SK-N-SH (cell line): ENCODE results near the gene TAMM41. TPM values are rescaled to one million over a fixed set of nuclear protein-coding genes. Genes with fewer than 3 reads are reported as not detected.

ENCODE experiments used
- CTCF ChIA-PET: fragments of 300-600, 350-600 bp; formaldehyde crosslinking; extraction: SDS; loops from one replicate; lab custom pipeline; 2021; lab: Yijun Ruan, JAX
- POLR2A ChIA-PET: fragments of 350-600 bp; sonication (Branson Sonifier 250); formaldehyde crosslinking; extraction: SDS; loops from one replicate; lab custom pipeline; 2020; ENCODE audit warnings: antibody characterized with exemption, inconsistent platforms; lab: Yijun Ruan, JAX
- DNase-seq: peaks from one replicate; pipeline ENCODE4 v3.0.0; 2012
- H2AFZ ChIP-seq: fragments of 200-600 bp; sonication (generic); 2 replicates; pipeline ENCODE4 v1.8.1; 2016; ENCODE audit warnings: antibody characterized with exemption, mild to moderate bottlenecking, low read depth
- H3F3A ChIP-seq: fragments of 200-600 bp; sonication (generic); replicated peaks from 2 replicates; pipeline ENCODE3; 2016; ENCODE audit warnings: antibody characterized with exemption, mild to moderate bottlenecking; ENCODE audit not compliant: insufficient read depth
- H3K27ac ChIP-seq, 2 experiments: fragments of 200-500 bp in 1 of 2; fragments of 200-600 bp in 1 of 2; sonication (Bioruptor generic) in 1 of 2; sonication (generic), shearing (Covaris generic) in 1 of 2; 2 replicates each; pipeline versions ENCODE4 v1.5.1 to v1.6.1; 2014 to 2016; ENCODE audit warnings: low read depth in 2 of 2, inconsistent platforms in 1 of 2, low read length in 1 of 2, mild to moderate bottlenecking in 1 of 2, mixed read lengths in 1 of 2
- H3K27me3 ChIP-seq: fragments of 200-600 bp; sonication (generic), shearing (Covaris generic); 2 replicates; pipeline ENCODE4 v1.6.1; 2016; ENCODE audit warnings: mixed run types; ENCODE audit not compliant: insufficient read depth
- H3K36me3 ChIP-seq, 2 experiments: fragments of 200-500 bp in 1 of 2; fragments of 200-600 bp in 1 of 2; sonication (Bioruptor generic) in 1 of 2; sonication (generic) in 1 of 2; replicated peaks in 1 of 2; 2 replicates each; pipeline versions ENCODE3 to v1.5.1; 2014 to 2016; ENCODE audit warnings: low read length in 1 of 2, mild to moderate bottlenecking in 1 of 2; ENCODE audit not compliant: insufficient read depth in 2 of 2, control insufficient read depth in 1 of 2
- H3K4me1 ChIP-seq, 2 experiments: fragments of 200-500 bp in 1 of 2; fragments of 200-600 bp in 1 of 2; sonication (Bioruptor generic) in 1 of 2; sonication (generic), shearing (Covaris generic) in 1 of 2; 2 replicates each; pipeline versions ENCODE4 v1.5.1 to v1.6.1; 2014 to 2016; ENCODE audit warnings: low read depth in 1 of 2, low read length in 1 of 2, mixed run types in 1 of 2; ENCODE audit not compliant: insufficient read depth in 2 of 2, control insufficient read depth in 1 of 2
- H3K4me2 ChIP-seq: fragments of 200-600 bp; sonication (generic), shearing (Covaris generic); 2 replicates; pipeline ENCODE4 v1.6.1; 2017; ENCODE audit warnings: mixed run types
- H3K4me3 ChIP-seq, 2 experiments: fragments of 200-500 bp in 1 of 2; fragments of 200-600 bp in 1 of 2; sonication (Bioruptor generic) in 1 of 2; sonication (generic), shearing (Covaris generic) in 1 of 2; 2 replicates each; pipeline versions ENCODE4 v1.5.1 to v1.8.1; 2014 to 2016; ENCODE audit warnings: low read depth in 2 of 2, inconsistent platforms in 1 of 2, low read length in 1 of 2, mild to moderate bottlenecking in 1 of 2, mixed read lengths in 1 of 2, moderate library complexity in 1 of 2
- H3K79me2 ChIP-seq: fragments of 200-600 bp; sonication (generic); 2 replicates; pipeline ENCODE4 v1.8.1; 2017; ENCODE audit warnings: mild to moderate bottlenecking; ENCODE audit not compliant: insufficient read depth
- H3K9ac ChIP-seq: fragments of 200-600 bp; sonication (generic); 2 replicates; pipeline ENCODE4 v1.6.1; 2017; ENCODE audit warnings: mixed run types
- H3K9me2 ChIP-seq: fragments of 200-600 bp; sonication (generic); 2 replicates; pipeline ENCODE4 v1.6.1; 2017; ENCODE audit warnings: mixed run types
- H3K9me3 ChIP-seq: fragments of 200-600 bp; sonication (generic); 2 replicates; pipeline ENCODE4 v1.6.1; 2017; ENCODE audit warnings: mixed run types, mild to moderate bottlenecking, moderate library complexity
- H4K20me1 ChIP-seq: fragments of 200-600 bp; sonication (generic); 2 replicates; pipeline ENCODE4 v1.6.1; 2017; ENCODE audit warnings: mild to moderate bottlenecking, mixed run types; ENCODE audit not compliant: insufficient read depth
- CHD2 ChIP-seq: fragments of 150-350 bp; IDR thresholded peaks from 2 replicates; pipeline ENCODE4 v1.6.1; 2018; ENCODE audit warnings: low read length; ENCODE audit not compliant: partially characterized antibody
- CTCF ChIP-seq: fragments of 200-600 bp; sonication (generic); IDR thresholded peaks from 2 replicates; pipeline ENCODE4 v1.6.1; 2017; ENCODE audit warnings: antibody characterized with exemption, mild to moderate bottlenecking, moderate library complexity
- ELF1 ChIP-seq: IDR thresholded peaks from 2 replicates; pipeline ENCODE4 v1.4.0; 2012
- EP300 ChIP-seq, 2 experiments: IDR thresholded peaks; 2 replicates each; pipeline versions ENCODE4 v1.4.0 to v1.6.1; 2012; ENCODE audit warnings: borderline replicate concordance in 1 of 2, low read depth in 1 of 2, low read length in 1 of 2
- EZH2phosphoT487 ChIP-seq: fragments of 200-600 bp; sonication (generic); IDR thresholded peaks from 2 replicates; pipeline ENCODE4 v1.6.1; 2017; ENCODE audit warnings: low read depth, mixed run types, mild to moderate bottlenecking, antibody characterized with exemption, moderate library complexity, borderline replicate concordance
- FOXJ3 ChIP-seq: sonication (generic); formaldehyde crosslinking; IDR thresholded peaks from 2 replicates; pipeline ENCODE4 v1.5.1; 2020; ENCODE audit warnings: mild to moderate bottlenecking, missing genetic modification reagents
- FOXM1 ChIP-seq: IDR thresholded peaks from 2 replicates; pipeline ENCODE4 v1.4.0; 2012; ENCODE audit warnings: low read depth, mild to moderate bottlenecking
- GABPA ChIP-seq: IDR thresholded peaks from 2 replicates; pipeline ENCODE4 v1.4.0; 2012; ENCODE audit warnings: low read depth, mild to moderate bottlenecking
- GATA2 ChIP-seq: sonication (generic); formaldehyde crosslinking; IDR thresholded peaks from 2 replicates; pipeline ENCODE4 v1.5.0; 2020; ENCODE audit warnings: mild to moderate bottlenecking, missing genetic modification reagents
- MAX ChIP-seq: IDR thresholded peaks from 2 replicates; pipeline ENCODE4 v1.4.0; 2012; ENCODE audit warnings: low read depth
- MXI1 ChIP-seq: IDR thresholded peaks from 2 replicates; pipeline ENCODE4 v1.6.1; 2012; ENCODE audit warnings: mild to moderate bottlenecking, low read depth, low read length, improper control_type of control experiment
- NFIC ChIP-seq: IDR thresholded peaks from 2 replicates; pipeline ENCODE4 v1.4.0; 2012; ENCODE audit warnings: borderline replicate concordance
- POLR2AphosphoS5 ChIP-seq: IDR thresholded peaks from 2 replicates; pipeline ENCODE4 v1.6.1; 2012; ENCODE audit warnings: low read depth, low read length
- RAD21 ChIP-seq: IDR thresholded peaks from 2 replicates; pipeline ENCODE4 v1.6.1; 2012; ENCODE audit warnings: mild to moderate bottlenecking, low read length
- RCOR1 ChIP-seq: fragments of 150-350 bp; IDR thresholded peaks from 2 replicates; pipeline ENCODE4 v1.6.1; 2017; ENCODE audit warnings: antibody characterized with exemption, low read length
- RFX5 ChIP-seq: IDR thresholded peaks from 2 replicates; pipeline ENCODE4 v1.6.1; 2012; ENCODE audit warnings: mild to moderate bottlenecking, improper control_type of control experiment, low read length
- SMC3 ChIP-seq: IDR thresholded peaks from 2 replicates; pipeline ENCODE4 v1.6.1; 2012; ENCODE audit warnings: low read depth, low read length, improper control_type of control experiment
- TEAD4 ChIP-seq: IDR thresholded peaks from 2 replicates; pipeline ENCODE4 v1.4.0; 2012; ENCODE audit warnings: mild to moderate bottlenecking, borderline replicate concordance; ENCODE audit not compliant: insufficient read depth
- USF1 ChIP-seq: IDR thresholded peaks from 2 replicates; pipeline ENCODE4 v1.4.0; 2012; ENCODE audit warnings: low read depth, borderline replicate concordance
- ZBTB33 ChIP-seq: IDR thresholded peaks from 2 replicates; pipeline ENCODE4 v1.4.0; 2012; ENCODE audit warnings: low read depth, borderline replicate concordance
- WGBS: methylation state at CpG from one replicate; pipeline ENCODE4 v1.1.6; 2017; ENCODE audit warnings: low lambda C conversion rate; 5-methylcytosine and 5-hydroxymethylcytosine counted together
- polyA plus RNA-seq, 3 experiments: library from polyadenylated mRNA; depleted of rRNA; stranded (reverse); fragments of >200 nt; gene quantifications; 2 replicates each; pipeline ENCODE4 v1.2.3, GENCODE V29; 2012

TAMM41 gene
- polyA plus RNA-seq, 1 of the 3 experiments (the other 2 are of a cell fraction): 14.3 TPM

- Histone ChIP-seq H3K9me3 (no peaks in the 10 kb centered on the region), H3K9ac (no peak overlapping the region), H3K79me2 (no peaks in the 10 kb centered on the region), H3K4me2 (no peak overlapping the region), H3K4me1 (no peaks in the 10 kb centered on the region; a peak in 1 of 4 replicates), H3K27me3 (no peaks in the 10 kb centered on the region), H3K27ac (no peak overlapping the region), H3K9me2 (no peaks in the 10 kb centered on the region), H3F3A (no peaks in the 10 kb centered on the region), H3K4me3 (no peak overlapping the region), H3K36me3 (peaks cover 0 to 2% of the 10 kb centered on the region in 2 experiments), H2AFZ (no peak overlapping the region), H4K20me1 (no peaks in the 10 kb centered on the region)
- 73% methylated on average over 1 of the region's 1 CpG for WGBS
- ChIA-PET POLR2A (no interaction called here), CTCF (no interaction called here)
- TF ChIP-seq GATA2 (CRISPR knock-in tag): no peak
- TF ChIP-seq NFIC: no peak
- no peak for TF ChIP-seq ZBTB33
- TF ChIP-seq RFX5: no peak
- no peak for TF ChIP-seq FOXM1
- TF ChIP-seq RAD21: no peak
- no peak for TF ChIP-seq CHD2
- TF ChIP-seq USF1: no peak
- no peak for TF ChIP-seq CTCF
- no peak for DNase-seq
Observed at GRCh38 chr3:11780341-11780740, 66.3 kb downstream of the TAMM41 start.

- H3K9ac ChIP-seq: no peak overlapping the region
- no peak overlapping the region for H2AFZ ChIP-seq
- H3K4me1 ChIP-seq: no peaks in the 10 kb centered on the region
- H3F3A ChIP-seq: no peaks in the 10 kb centered on the region
- H3K27me3 ChIP-seq: no peaks in the 10 kb centered on the region
- 89% methylated on average over 3 of the region's 3 CpGs for whole genome bisulfite sequencing
- H3K36me3 ChIP-seq: peaks cover 0 to 2% of the 10 kb centered on the region in 2 experiments
- H3K9me2 ChIP-seq: no peaks in the 10 kb centered on the region
- no peak for DNase-seq
- POLR2A ChIA-PET: no interaction called here
- no peaks in the 10 kb centered on the region for H3K79me2 ChIP-seq
- H3K27ac ChIP-seq: no peak overlapping the region
- CTCF ChIA-PET: no interaction called here
- TF ChIP-seq TEAD4: no peak
- no peak for TF ChIP-seq FOXM1
- TF ChIP-seq EP300 (IDR thresholded peaks at IDR 0.05; ENCODE audit: borderline replicate concordance in 1 of 2, low read depth in 1 of 2, low read length in 1 of 2): no peak
- no peak for TF ChIP-seq RFX5
- TF ChIP-seq RCOR1: no peak
- no peak for TF ChIP-seq ELF1
- no peak for TF ChIP-seq SMC3
- TF ChIP-seq EZH2phosphoT487: no peak
- no peak for TF ChIP-seq FOXJ3 (CRISPR knock-in tag)
- TF ChIP-seq MXI1: no peak
- no peak for TF ChIP-seq ZBTB33
- no peak for TF ChIP-seq GABPA
- TF ChIP-seq POLR2AphosphoS5: no peak
- TF ChIP-seq RAD21: no peak
- TF ChIP-seq MAX: no peak
- H3K9me3 ChIP-seq: no peaks in the 10 kb centered on the region
- H3K4me3 ChIP-seq: no peak overlapping the region
- no peak overlapping the region for H3K4me2 ChIP-seq
- H4K20me1 ChIP-seq: no peaks in the 10 kb centered on the region
Observed at GRCh38 chr3:11779626-11780025, 67.1 kb downstream of the TAMM41 start.
